Measurements from ENCODE around the gene POLL.

DNA sequence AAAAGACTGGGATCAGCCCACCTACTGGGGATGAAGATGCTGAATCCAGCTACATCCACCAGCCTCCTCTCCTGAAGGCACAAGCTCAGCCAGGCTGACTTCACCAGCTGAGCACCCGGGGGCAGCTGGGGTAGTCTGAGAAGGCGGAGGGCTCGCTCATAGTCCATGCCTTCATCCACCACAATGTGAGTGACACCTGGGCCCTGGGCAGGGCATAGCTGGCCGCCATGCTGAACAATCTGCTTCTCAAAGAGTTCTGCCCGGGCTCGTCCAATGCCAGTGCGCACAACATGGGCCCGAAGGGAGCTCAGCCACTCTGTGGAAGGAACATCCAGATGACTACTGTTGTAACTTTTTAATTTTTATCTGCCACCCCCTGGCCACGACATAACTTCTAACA is 2.2 kb downstream of the POLL start:
- TF ChIP-seq RFX5 (IDR thresholded peaks at IDR 0.05; ENCODE audit: low read depth, low read length): no peak
- TF ChIP-seq, protein P1, sequence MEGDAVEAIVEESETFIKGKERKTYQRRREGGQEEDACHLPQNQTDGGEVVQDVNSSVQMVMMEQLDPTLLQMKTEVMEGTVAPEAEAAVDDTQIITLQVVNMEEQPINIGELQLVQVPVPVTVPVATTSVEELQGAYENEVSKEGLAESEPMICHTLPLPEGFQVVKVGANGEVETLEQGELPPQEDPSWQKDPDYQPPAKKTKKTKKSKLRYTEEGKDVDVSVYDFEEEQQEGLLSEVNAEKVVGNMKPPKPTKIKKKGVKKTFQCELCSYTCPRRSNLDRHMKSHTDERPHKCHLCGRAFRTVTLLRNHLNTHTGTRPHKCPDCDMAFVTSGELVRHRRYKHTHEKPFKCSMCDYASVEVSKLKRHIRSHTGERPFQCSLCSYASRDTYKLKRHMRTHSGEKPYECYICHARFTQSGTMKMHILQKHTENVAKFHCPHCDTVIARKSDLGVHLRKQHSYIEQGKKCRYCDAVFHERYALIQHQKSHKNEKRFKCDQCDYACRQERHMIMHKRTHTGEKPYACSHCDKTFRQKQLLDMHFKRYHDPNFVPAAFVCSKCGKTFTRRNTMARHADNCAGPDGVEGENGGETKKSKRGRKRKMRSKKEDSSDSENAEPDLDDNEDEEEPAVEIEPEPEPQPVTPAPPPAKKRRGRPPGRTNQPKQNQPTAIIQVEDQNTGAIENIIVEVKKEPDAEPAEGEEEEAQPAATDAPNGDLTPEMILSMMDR (IDR thresholded peaks at IDR 0.05 in 2 of 3, conservative IDR thresholded peaks at IDR 0.05 in 1 of 3; ENCODE audit: control insufficient read depth in 2 of 3, extremely low read depth in 1 of 3, insufficient read depth in 1 of 3, low read depth in 3 of 3, low read length in 3 of 3): no peak

Measured in GM12878 (cell line).